ENCODE results near the gene PRKN.

PRKN gene

DNA sequence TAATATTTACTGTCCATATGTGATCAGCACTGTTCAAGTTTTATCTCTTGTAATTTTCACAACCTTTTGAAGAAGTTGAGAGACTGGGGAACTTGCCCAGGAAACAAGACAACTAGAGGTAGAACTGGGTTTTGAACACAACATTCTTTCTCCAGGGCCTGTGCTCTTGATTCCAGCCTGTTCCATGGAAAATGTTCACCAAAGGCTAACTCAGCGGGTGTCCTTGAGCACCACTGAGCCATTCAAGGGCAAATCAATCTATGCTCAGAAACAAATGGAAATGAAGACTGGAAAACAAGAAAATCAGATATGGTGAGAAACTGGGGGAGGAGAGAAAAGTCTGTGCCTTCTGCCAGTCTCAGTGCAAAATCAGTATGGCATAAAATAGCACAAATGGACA, 771.5 kb downstream of the PRKN start:
- DNase-seq (ENCODE audit: low read depth): no peak

DNA sequence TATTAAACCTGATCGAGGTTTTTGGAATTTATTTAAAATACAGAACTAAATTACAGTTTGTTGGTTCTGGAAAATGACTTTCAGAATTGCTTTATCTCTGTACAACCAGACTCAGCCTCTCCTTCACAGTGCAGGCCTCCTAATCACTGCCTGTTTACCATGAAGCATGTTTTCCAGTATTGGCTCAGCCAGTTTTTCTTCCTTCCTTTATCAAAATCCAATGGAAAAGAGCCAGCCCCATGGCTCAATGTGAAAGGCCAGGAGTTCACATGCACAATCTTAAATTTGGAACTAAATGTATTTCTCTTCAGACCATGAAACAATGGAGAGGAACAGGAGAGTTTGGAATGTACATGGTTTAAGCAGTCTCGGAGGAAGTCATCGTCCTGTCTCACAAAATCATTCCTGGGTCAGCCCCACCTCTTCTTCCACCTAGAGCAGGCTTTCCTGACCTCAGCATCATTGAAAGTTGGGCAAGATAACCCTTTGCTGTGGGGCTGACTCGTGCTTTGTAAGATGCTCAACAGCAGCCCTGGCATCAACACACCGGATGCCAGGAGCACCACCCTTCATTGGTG, 772.8 kb downstream of the PRKN start:
- no peak for DNase-seq (ENCODE audit: low read depth)

DNA sequence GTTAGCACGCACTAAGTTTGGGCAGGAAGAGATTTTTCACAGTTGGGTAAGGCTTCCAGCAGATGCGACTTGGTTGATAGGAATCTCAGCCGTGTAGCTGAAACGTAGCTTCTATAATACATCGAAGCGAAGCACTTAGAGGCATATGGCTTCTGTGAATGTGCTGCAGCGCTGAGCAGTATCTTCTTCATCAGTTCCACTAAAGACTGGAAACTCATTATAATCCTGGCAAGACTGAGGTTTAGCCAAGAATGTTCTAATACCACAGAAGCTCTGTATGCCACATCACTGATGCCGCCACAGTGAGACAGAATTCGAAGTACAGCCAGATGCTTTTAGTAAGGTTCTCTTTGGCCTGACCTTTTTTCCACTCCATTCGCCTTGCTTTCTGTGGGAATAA, 773.5 kb downstream of the PRKN start:
- DNase-seq (ENCODE audit: low read depth): no peak

DNA sequence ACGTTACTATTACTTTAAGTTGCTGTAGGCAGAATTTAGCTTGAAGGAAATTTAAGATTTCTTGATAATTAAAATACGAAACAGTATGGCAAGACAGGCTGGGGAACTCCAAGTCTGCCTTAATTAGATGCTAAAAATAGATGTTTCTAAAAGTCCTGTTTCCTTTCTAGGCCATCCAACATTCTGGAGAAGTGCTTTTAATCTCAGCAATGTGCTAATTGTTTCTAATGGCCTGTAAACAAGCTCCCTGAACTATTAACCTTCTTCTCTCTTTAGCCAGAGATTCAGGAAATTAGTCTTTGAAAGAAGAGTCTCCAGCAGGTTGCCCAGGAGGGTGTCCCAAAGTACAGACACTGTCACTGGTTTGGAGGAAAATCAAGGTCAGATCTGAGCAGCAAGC, 776.4 kb downstream of the PRKN start:
- no peak for DNase-seq (ENCODE audit: low read depth)

DNA sequence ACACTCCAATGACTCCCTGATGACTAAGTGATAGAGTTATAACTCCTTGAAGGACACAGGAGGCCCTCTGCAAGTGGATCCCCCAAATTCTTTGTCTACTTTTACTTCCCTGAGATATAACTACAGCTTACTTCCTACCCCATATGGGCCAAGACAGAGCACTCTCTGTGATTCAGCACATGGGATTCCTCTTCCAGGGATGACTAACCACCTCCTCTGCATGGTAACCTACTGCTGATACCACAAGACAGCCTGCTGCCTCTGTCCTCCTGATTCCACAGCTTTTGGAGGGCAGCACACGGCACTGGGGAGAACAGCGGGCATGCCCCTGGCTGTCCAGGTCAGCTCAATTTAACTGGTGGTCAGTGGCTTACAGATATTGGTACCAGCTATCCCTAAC, 778.0 kb downstream of the PRKN start:
- DNase-seq (ENCODE audit: low read depth): no peak

DNA sequence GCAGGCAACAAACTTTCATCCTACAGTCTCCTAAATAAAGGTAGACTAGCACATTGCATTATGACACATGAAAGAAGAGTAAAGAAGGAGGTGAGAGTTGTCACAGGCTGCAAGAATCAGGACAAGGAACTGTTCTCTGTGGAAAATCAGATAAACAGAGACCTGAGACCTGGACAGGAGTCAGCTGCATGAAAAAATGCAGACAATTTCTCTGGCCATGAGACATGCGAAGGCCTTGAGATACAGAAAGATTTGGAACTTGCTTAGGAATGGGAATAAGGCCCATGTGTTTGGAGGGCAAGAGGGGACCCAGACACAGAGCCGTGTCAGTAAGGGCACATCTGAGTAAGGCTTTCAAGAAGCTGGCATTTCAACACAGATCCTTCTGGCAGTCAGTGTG, 779.1 kb downstream of the PRKN start:
- no peak for DNase-seq (ENCODE audit: low read depth)

DNA sequence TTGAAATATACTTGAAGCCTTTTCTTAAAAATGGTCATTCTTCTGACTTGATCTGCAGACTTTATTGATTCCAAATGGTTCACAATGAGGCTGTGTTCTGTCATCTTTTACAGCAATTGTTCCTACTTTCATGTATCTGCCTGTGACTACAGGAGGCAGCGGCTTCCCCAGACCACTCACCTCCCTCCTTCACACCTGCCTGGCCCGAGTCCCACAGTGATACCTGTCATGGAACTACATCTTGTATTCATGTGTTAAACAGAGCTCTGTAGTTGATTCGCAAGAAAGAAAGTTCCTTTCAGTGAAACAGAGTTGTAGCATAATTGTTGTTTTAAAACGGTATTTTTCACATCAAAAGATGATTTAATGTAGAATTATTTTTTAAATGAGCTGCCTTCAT, 780.2 kb downstream of the PRKN start:
- DNase-seq (ENCODE audit: low read depth): no peak

DNA sequence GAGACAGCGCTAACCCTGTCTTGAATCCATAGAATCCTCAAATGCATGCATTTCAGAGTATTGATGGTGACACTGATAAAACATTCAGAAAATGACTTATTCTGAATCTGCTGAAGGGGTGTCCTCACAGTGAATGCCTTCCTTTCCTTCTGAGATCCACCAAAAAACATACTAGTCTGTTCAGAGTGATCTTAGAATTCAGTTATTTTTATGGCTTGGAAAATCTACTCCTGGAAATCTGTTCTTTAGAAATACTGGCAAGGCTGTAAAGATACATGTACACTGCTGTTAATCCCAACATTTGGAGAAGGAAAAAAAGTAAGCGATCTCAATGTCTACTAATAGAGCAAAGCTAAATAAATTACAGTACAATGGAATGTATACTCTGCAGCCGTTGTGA, 781.1 kb downstream of the PRKN start:
- DNase-seq (ENCODE audit: low read depth): no peak

DNA sequence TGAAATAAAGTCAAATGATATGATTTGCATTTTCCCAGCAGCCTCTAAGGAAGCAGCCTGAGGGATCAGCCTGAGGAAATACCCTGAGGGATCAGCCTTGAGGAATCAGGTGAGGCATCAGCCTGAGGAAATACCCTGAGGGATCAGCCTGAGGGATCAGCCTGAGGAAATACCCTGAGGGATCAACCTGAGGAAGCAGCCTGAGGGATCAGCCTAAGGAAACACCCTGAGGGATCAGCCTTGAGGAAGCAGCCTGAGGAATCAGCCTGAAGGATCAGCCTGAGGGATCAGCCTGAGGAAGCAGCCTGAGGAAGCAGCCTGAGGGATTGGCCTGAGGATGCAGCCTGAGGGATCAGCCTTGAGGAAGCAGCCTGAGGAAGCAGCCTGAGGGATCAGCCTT, 784.0 kb downstream of the PRKN start:
- no peak for DNase-seq (ENCODE audit: low read depth)

DNA sequence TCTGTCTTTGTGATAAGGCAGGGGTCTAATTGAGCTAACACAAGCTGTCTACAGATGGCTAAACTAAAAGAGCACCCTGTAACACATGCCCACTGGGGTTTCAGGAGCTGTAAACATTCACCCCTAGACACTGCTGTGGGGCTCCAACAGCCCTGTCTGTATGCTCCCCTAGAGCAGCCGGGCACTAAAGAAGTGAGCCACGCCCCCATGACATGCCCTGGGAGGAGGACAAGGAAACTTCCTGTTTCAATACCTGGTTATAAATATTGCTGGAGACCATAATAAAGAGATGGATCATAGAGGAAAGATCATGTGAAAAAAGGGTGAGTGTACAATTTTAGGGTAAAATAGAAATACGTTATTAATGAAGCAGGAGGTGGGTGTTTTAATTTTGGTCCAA, 786.0 kb downstream of the PRKN start:
- no peak for DNase-seq (ENCODE audit: low read depth)

DNA sequence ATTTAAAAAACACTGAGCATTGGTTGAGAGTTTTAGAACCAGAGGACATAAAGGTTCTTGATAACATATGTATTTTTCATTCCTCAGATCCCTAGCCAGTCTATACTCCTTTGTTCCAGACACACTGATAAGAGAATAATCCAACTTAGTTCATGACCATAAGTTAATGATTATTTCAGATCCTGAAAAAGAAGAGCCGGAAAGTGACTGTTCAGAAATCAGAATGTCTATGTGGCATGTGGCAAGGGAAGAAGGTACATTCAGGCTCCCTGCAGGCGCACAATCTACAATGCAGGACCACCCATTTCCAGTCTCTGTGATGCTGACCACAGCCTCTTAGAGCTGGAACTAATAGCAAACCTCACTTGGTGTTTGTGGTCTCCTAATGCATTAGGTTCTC, 787.0 kb downstream of the PRKN start:
- no peak for DNase-seq (ENCODE audit: low read depth)

DNA sequence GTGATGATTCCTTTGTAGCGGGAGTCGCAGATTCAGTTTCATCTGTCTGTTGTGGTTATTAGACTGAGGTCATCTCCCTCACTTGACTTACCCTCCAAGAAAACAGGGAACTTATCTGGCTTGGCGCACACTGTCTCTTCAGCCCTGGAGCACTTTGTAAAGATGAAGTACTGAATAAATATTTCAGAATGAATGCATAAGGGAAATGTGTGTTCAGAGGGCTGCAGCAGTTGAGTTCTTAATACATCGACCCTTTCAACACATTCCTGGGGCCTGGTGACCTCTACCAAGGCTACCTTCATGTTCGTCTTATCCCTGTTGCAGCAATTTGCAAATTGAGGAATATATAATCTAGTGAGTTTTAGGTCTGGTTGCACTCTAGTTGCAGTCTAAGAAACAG, 801.2 kb downstream of the PRKN start:
- DNase-seq (ENCODE audit: low read depth): no peak

DNA sequence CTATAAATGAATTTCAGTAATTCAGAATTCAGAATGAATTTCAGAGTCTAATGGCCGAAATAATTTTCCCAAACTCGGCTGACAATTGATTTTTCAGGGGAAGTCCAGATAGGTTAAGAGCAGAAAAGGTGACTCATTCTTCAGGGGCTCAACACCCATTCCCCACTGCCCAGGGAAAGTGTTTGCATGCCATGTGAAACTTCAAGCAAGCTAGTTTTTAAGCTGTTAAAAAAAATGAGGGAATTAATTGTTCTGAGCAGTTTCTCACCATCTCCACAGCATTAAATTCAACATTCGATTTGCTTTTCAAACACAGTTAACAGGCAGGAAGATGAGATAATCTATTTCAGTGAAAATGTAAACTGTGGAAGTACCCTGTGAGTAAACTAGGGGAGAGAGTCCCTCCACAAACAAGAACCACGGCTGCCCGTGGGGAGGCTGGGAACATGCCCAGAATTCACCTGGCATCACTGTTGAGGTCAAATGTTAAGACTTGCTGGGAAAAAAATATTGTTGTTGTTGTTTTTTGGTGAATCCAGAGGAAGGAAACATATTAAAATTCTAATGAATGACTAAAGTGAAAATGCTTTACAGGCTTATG, 803.0 kb downstream of the PRKN start:
- no peak for DNase-seq (ENCODE audit: low read depth)

DNA sequence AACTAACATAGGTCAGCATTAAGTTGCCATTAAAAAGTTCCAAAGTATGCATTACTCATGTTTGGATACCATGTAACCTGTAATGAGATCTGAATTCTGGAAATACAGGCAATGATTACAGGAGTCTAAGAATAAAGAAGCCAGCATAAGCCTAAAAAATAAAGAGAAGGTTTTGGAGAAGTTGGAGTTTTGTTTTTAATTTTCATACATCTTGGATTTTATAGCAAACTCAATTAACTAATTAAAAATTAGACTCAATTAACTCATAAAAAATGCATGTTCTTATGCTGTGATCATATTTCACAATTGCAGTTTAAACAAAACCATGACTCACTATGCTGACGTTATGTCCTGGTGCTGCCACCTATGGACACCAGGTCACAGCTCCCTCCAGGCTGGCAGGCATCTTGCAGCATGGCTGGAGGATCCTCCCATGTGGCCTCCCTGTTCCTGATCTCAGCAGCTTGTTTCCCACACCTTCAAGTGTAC, 804.9 kb downstream of the PRKN start:
- no peak for DNase-seq (ENCODE audit: low read depth)

DNA sequence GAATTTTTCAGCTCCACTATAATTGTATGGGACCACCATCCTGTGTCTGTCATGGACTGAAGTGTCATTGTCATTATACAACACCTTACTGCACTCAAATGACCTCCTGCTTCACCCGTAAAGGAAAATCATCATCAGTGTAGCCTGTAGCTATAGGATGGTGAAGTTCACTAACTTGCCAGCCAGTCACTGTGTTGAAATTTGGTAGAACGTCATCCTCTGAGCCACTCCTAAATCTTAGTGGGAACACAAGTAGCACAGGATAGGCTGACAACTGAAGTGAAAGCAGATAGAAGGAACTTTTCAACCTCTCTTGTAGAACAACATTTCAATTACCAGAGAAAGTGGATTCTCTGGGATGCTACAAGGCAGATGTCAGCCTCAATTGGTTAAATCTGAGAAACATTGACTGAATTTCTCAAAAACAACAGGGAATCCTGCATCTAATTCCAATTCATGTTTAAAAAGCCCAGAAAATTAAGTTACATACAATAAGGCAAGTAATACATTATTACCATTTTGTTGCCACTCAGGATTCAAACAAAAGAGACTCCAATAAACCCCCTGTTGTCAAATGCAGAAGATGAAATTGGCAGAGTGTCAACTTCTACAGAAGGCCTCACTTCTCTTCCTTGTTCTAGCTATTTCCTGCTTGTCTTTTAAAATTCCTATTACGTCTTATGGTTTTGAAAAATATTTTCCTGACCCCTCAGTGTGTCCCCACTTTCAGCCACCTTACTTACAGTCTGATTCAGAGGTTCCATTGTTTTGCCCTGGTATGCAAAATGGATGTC, 805.8 kb downstream of the PRKN start:
- DNase-seq (ENCODE audit: low read depth): no peak

DNA sequence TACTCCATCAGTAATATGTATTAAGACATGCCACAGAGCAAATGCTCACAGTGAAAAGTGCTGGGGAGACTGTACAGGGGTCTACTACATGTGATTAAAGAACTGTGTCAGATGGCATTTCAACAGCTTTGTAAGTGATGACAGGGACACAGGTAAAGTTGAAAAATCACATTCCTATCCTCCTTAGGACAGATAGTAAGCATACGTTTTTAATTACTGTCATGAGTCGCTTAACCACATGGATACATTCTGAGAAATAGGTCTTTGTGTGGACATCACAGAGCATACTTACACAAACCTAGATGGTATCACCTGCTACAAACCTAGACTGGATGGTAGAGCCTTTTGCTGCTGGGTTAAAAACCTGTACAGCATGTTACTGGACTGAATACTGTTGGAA, 807.9 kb downstream of the PRKN start:
- DNase-seq (ENCODE audit: low read depth): no peak

DNA sequence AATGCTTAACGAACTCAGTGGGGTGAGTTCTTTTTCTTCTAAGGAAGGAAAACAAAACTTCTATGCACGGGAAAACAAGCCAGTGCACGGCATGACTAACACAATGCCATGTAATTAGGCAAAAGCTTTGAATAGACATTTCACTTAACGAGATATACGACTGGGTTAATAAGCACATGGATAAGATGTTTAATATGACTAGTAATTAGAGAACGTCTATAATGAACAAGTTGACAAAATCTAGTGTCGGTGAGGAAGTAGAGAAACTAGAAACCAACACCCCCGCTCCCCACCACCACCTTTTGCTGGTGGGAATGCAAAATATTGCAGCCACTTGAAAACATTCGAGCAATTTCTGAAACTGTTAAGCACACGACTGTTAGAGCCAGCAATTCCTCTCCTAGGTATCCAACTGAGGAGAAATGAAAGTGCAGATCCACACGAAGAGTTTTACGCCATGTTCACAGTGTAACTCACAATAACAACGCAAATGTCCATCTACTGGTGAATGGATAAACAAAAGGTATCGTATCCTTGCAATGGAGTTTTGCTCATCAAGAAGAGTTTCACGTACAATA, 808.8 kb downstream of the PRKN start:
- DNase-seq (ENCODE audit: low read depth): no peak

DNA sequence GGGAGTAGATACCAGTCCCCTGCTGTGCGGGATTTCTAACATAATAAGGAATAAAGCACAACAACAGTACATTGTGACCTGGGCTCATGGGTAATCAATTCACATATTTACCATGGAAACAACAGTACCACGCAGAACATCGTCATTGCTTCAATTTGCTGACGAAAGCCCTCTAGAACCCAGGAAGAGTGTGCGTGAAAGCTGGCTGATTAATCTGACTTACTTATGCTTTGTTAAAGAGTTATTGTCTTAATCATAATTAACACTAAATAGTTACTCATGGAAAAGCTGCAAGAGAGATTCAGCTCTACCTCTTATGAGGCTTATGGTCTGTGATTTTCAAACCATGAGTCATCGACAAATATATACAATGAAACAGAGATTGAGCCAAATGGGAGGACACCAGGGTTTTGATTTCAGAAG, 809.4 kb downstream of the PRKN start:
- DNase-seq (ENCODE audit: low read depth): no peak

DNA sequence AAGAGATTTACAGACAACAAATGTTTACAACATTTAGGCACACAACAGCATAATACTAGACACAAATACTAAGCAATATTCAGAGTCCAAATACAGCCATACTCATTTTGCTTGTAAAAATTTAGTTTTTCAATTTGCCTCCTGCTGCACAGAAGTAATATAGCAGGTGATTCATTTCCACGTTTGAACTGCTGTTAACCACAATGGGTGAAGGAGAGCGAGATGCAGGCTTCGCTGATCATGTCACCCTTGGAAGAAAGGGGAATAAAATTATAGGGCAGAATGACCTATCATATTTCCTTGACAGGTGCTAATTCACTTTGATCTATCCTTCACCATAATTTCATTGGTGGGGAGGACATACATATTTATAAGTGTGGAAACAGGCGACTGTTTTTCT, 809.9 kb downstream of the PRKN start:
- DNase-seq (ENCODE audit: low read depth): no peak

DNA sequence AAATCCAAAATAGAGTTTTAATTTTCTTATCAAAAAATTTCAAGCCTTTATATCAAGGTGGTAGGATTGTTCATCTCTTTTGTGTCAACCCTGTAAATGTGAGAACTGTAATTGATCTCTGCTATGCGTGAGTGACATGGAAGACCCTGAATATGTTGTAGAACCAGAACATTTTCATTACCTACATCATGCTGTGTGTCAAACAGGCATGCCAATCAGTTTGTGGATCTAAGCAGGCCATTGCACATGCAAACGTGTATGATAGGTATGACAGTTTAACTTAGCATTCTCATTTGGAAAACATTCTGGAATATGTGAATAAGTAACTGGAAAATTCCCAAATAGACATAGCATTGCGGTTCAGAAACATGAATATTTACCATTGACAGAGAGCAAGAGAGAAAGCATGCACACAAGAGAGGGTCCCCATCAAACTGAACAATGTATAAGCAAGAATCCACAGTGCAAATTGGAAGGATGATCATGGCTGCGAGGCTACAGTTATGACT, 812.1 kb downstream of the PRKN start:
- no peak for DNase-seq (ENCODE audit: low read depth)

DNA sequence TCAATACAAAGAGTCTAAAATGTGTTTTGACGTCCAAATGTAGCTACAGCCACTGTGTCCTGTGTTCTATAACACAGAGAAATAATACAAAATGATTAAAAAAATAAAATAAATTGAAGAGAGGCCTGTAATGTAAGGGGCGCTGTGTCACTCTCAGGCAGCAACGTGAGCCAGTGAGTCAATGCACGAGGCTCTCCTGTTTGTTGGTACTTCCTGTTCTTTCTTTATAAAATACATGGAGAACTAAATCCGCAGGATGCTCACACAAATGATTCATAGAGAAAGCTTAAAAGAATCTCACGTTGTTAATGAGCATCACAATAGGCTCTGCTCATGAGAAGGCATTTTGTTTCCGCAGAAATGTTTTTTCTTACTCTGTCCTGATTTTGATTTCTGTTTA, 818.7 kb downstream of the PRKN start:
- DNase-seq (ENCODE audit: low read depth): no peak

DNA sequence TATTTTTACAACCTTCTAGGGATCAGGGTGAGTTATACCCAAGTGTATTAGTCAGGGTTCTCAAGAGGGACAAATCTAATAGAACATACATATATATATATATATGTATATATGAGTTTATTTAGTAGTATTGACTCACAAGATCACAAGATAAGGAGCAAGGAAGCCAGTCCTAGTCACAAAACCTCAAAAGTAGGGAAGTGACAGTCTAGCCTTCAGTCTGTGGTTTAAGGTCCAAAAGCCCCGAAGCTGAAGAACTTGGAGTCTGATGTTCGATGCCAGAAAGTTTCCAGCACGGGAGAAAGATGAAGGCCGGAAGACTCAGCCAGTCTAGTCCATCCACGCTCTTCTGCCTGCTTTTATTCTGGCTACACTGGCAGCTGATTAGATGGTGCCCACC, 821.0 kb downstream of the PRKN start:
- DNase-seq (ENCODE audit: low read depth): no peak

Data from HS-27A (cell line).